RWPE1 (cell line): ENCODE results near the gene ZFYVE28.

Source experiments
- CTCF ChIA-PET: fragments of 350-600 bp; sonication (Branson Sonifier 250); formaldehyde crosslinking; extraction: SDS; loops from one replicate; lab custom pipeline; 2021; lab: Yijun Ruan, JAX
- POLR2A ChIA-PET: fragments of 400-600 bp; formaldehyde crosslinking; extraction: SDS; loops from one replicate; lab custom pipeline; 2020; ENCODE audit warnings: antibody characterized with exemption; ENCODE audit not compliant: low non-redundant PET; lab: Yijun Ruan, JAX
- DNase-seq: peaks from one replicate; pipeline ENCODE4 v3.0.0; 2012; ENCODE audit warnings: low spot score
- H3K27ac ChIP-seq: fragments of 450-650 bp; 2 replicates; pipeline ENCODE4 v1.5.1; 2017
- TF ChIP-seq, protein P1 (sequence below): fragments of 450-650 bp; conservative IDR thresholded peaks from 2 replicates; pipeline ENCODE4 v1.5.1; 2017; ENCODE audit warnings: low read depth, mild to moderate bottlenecking

Gene ZFYVE28

DNA sequence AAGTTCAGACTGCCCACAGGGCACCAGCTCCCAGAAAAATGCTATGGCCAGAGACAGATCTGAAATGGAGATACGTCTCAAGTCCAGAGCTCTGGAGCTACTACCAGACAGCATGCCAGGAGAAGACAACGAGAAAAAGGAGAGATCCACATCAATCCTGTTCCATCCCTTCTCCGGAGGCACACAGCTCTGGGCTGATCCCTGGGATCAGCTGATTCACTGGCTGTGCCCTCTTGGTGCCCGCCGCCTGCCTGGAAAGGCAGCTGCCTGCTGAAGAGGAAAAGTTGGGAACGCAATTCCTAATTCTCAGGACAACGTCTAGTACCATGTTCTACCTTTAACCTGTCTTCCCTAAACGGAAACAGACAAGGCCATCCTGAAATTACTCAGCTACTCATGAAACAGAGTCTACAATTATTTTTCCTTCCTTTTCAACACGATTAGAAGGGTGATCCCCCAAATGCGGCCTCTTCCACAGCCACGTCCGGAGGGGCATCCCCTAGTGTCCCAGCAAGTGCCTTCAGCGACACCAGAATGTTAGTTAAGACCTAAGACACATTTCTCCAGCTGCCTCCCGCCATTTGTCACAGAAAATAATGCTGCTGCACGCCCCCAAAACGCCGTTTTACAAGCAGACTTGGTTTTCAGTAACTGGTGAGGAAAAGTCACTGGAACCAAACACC is 2.4 kb downstream of the ZFYVE28 start:
- TF ChIP-seq, protein P1, sequence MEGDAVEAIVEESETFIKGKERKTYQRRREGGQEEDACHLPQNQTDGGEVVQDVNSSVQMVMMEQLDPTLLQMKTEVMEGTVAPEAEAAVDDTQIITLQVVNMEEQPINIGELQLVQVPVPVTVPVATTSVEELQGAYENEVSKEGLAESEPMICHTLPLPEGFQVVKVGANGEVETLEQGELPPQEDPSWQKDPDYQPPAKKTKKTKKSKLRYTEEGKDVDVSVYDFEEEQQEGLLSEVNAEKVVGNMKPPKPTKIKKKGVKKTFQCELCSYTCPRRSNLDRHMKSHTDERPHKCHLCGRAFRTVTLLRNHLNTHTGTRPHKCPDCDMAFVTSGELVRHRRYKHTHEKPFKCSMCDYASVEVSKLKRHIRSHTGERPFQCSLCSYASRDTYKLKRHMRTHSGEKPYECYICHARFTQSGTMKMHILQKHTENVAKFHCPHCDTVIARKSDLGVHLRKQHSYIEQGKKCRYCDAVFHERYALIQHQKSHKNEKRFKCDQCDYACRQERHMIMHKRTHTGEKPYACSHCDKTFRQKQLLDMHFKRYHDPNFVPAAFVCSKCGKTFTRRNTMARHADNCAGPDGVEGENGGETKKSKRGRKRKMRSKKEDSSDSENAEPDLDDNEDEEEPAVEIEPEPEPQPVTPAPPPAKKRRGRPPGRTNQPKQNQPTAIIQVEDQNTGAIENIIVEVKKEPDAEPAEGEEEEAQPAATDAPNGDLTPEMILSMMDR: no peak
- no peak for DNase-seq
- no peak overlapping the region for H3K27ac ChIP-seq
- CTCF ChIA-PET: no interaction called here
- POLR2A ChIA-PET: interaction anchor here (0.6 kb wide), 1 partner anchor 222 kb away, joined by 3 read pairs; no protein-coding TSS in a partner anchor

DNA sequence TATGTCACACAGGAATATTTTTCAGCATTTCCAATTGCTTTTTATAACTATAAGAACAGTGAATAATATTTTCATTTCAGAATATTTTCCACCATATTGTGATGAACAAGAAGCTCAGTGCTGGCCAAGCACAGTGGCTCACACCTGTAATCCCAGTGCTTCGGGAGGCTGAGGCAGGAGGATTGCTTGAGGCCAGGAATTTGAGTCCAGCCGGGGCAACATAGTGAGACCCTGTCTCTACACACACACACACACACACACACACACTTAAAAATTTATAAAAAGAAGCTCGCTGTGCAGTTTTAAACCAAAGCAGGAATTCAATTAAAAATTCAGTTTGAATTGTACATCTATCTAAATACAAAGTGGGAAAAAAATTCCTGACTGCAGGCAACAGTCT is 3.2 kb downstream of the ZFYVE28 start:
- ChIA-PET POLR2A (no interaction called here), CTCF (no interaction called here)
- no peak for DNase-seq
- TF ChIP-seq, protein P1: no peak
- no peak overlapping the region for H3K27ac ChIP-seq

DNA sequence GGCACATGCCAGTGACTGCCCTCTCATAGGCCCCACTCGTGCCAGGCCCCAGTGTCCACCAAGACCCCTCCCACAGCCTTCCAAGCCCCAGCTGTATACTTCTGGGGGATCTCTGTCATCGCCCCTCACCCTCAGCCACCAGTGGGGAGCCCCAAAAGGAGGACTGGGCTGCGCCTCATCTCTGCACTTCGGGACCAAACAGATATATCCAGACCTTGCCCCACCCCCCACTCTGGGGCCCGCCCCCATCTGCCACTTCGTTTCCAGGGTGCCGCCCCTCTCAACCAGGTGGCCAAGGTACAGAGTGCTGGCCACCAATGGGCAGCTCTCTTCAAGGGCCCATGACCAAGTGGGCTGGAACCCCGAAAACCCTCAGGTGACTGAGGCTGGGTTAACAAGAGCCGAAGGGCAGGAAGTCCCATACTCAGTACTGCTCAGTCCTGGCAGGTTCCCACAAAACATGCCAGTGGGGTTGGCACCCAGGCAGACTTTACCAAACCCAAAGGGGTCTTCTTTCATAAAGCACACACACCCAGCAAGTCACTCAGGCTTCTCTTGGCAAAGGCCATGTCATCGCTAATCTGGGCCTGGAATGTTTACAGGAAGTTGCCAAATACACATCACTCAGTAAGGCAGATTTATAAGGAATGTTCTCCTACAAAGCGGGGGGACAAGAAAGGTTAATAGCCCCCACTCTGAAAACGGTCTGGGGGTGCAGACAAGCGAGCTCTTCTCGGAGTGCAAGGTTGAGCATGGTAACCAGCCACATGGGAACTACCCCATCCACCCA is 4.4 kb downstream of the ZFYVE28 start:
- peak overlapping the region; percentile 90 for H3K27ac ChIP-seq
- TF ChIP-seq, protein P1: no peak
- ChIA-PET POLR2A (no interaction called here), CTCF (interaction anchor here (0.5 to 1.6 kb wide), 3 partner anchors 14 to 623 kb away, joined by 3 to 6 read pairs (median 3); no protein-coding TSS in a partner anchor)
- DNase-seq: no peak

DNA sequence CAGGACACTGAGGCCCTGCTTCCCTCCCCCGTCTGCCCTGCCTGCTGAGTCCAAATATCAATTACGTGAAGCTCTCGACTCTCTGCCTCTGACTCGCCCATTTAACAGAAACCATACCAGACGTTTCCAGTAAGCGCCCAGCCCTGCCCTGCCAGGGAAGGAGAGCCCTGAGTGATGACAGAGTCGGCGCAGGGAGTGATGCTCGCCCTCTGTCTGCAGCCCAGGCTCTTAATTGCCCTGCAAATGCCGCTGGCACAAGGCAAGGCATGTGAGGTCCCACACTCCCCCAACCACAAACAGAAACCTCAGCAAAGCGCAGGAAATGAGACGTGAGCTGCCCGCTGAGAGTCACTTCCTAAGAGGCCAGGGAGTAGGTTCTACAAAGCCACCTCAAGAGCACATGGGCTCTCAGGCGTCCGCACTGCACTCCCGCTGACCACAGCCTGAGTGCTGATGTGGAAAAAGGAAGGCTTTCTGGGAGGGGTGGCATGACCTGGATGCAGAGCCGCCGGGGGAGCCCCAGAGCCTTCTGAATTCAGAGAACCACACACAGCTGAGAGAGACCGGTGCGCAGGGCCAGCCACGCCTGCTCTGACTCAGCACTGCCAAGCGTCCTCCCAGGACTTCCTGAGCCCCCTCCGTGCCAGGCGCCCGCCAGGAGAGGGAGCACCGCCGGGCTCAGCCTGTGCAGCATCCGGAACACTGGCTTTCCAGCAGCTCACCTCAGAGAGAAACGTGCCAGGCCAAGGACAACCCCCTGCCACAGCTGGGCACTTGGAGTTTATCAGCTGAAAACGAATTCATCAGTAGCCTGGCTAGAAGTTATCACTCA is 5.3 kb downstream of the ZFYVE28 start:
- TF ChIP-seq, protein P1: peak; percentile 71
- DNase-seq: peak; percentile 79
- ChIA-PET POLR2A (no interaction called here), CTCF (interaction anchor here (0.5 to 1.6 kb wide), 6 partner anchors 15 to 624 kb away, joined by 3 to 6 read pairs (median 4); no protein-coding TSS in a partner anchor)
- H3K27ac ChIP-seq: peak overlapping the region; percentile 90

DNA sequence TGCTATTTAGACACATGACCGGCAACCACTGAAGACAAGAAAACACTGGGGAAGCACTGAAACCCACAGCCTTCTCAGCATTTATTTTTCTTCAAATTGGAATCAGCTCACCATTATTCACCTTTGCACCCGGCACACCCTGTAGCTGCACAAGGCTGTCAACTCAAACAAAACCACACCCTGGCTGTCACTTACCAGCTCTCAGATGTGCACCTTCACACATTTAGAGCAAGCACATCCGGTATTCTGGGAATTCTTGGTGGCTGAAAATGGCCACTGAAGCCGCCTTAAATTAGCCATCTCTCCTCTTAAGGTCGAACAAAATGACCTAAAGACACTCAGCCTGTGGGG is 5.9 kb downstream of the ZFYVE28 start:
- TF ChIP-seq, protein P1: no peak
- POLR2A ChIA-PET: no interaction called here
- no peak for DNase-seq
- peak overlapping the region; percentile 90 for H3K27ac ChIP-seq
- CTCF ChIA-PET: interaction anchor here (0.6 to 1.6 kb wide), 3 partner anchors 15 to 200 kb away, joined by 4 to 6 read pairs (median 4); no protein-coding TSS in a partner anchor
